Natural killer cell (primary cell): ENCODE results near the gene SPRED2. TPM values are rescaled to one million over a fixed set of nuclear protein-coding genes. Genes with fewer than 3 reads are reported as not detected.

Experiments used
- ATAC-seq, 3 donors: fragments of 150-1000 bp in 2 of 3; fragments of 200-7000 bp in 1 of 3; cut with Tn5 transposase; 1 replicate in 1 of 3; 2 replicates in 2 of 3; pipeline ENCODE4 v1.10.0; 2021; ENCODE audit warnings: mild to moderate bottlenecking in 2 of 3, moderate library complexity in 2 of 3
- DNase-seq, 2 donors: peaks; one replicate each; pipeline versions ENCODE4 v3.0.0 to v3.0.0-alpha.2; 2013 to 2021; ENCODE audit warnings: mixed read lengths in 1 of 2
- H3K27ac ChIP-seq: one replicate; pipeline ENCODE4 v1.5.1; 2013; ENCODE audit warnings: mild to moderate bottlenecking, low read length
- H3K27me3 ChIP-seq: one replicate; pipeline ENCODE4 v1.6.1; 2013; ENCODE audit warnings: low read length; ENCODE audit not compliant: control insufficient read depth, insufficient read depth
- H3K36me3 ChIP-seq: one replicate; pipeline ENCODE4 v1.6.1; 2013; ENCODE audit warnings: low read length; ENCODE audit not compliant: control insufficient read depth, insufficient read depth
- H3K4me1 ChIP-seq: one replicate; pipeline ENCODE4 v1.6.1; 2013; ENCODE audit warnings: low read length; ENCODE audit not compliant: control insufficient read depth, insufficient read depth
- H3K4me3 ChIP-seq: one replicate; pipeline ENCODE4 v1.5.1; 2013; ENCODE audit warnings: low read length
- H3K9me3 ChIP-seq: one replicate; pipeline ENCODE4 v1.6.1; 2013; ENCODE audit warnings: low read length; ENCODE audit not compliant: control insufficient read depth, insufficient read depth
- H3K27ac Mint-ChIP-seq, 2 donors: one replicate each; pipeline ENCODE4 v1.8.0; 2022; ENCODE audit warnings: mild to moderate bottlenecking in 2 of 2, mixed read lengths in 2 of 2, moderate library complexity in 1 of 2
- H3K27me3 Mint-ChIP-seq, 2 donors: one replicate each; pipeline ENCODE4 v1.8.0; 2022; ENCODE audit warnings: low read depth in 2 of 2, mixed read lengths in 2 of 2
- H3K36me3 Mint-ChIP-seq: one replicate; pipeline ENCODE4 v1.8.0; 2022; ENCODE audit warnings: mixed read lengths
- H3K4me1 Mint-ChIP-seq, 2 donors: one replicate each; pipeline ENCODE4 v1.8.0; 2022; ENCODE audit warnings: mixed read lengths in 2 of 2
- H3K4me3 Mint-ChIP-seq: one replicate; pipeline ENCODE4 v1.8.0; 2022; ENCODE audit warnings: mild to moderate bottlenecking, moderate library complexity, mixed read lengths
- H3K9me3 Mint-ChIP-seq, 2 donors: one replicate each; pipeline ENCODE4 v1.8.0; 2022; ENCODE audit warnings: mixed read lengths in 2 of 2
- CTCF ChIP-seq: fragments of 200-600 bp; IDR thresholded peaks from one replicate; pipeline ENCODE4 v1.8.0; 2022; ENCODE audit warnings: antibody characterized with exemption
- WGBS: methylation state at CpG from one replicate; pipeline ENCODE4 v1.1.7; 2013; ENCODE audit warnings: missing lambda C conversion rate; ENCODE audit not compliant: insufficient coverage; 5-methylcytosine and 5-hydroxymethylcytosine counted together
- intact Hi-C: fragments of 100-400 bp; cut with micrococcal nuclease; formaldehyde crosslinking; loops from one replicate; pipeline ENCODE4 v1.14.2; 2022
- total RNA-seq, 4 donors: library from RNA; stranded (reverse); fragments of 120-200 nt in 1 of 4; gene quantifications; one replicate each; pipeline versions ENCODE4 v1.2.3 to v1.2.4, GENCODE V29; 2013 to 2022

SPRED2 gene
- total RNA-seq, 3 donors from 2014 or later (not counting 1 experiment from before 2014, with no cell fraction given), result 3.8 to 8.6 (median 8.3) TPM

GRCh38 chr2:65351234-65351947 lies 81.0 kb downstream of the SPRED2 start:
- Histone ChIP-seq H3K36me3 (no peaks in the 10 kb centered on the region), H3K27ac (no peak overlapping the region), H3K27me3 (no peaks in the 10 kb centered on the region), H3K4me3 (no peak overlapping the region), H3K4me1 (peaks cover 10% of the 10 kb centered on the region), H3K9me3 (no peaks in the 10 kb centered on the region)
- peak; percentile 44 to 73 (median 49) for ATAC-seq
- Mint-ChIP-seq H3K36me3 (no peaks in the 10 kb centered on the region), H3K27me3 (peaks cover 0 to 13% of the 10 kb centered on the region in 2 donors), H3K4me3 (peak overlapping the region; percentile 60), H3K27ac (peak overlapping the region; percentile 16 to 64), H3K4me1 (peaks cover 15 to 45% of the 10 kb centered on the region in 2 donors), H3K9me3 (no peaks in the 10 kb centered on the region)
- DNase-seq, result no peak
- TF ChIP-seq CTCF, result no peak
- WGBS, result 66% methylated on average over 6 of the region's 10 CpGs
- intact Hi-C loops, result loop anchor here (5.0 kb wide), 1 partner anchor 49 kb away; no protein-coding TSS in a partner anchor

GRCh38 chr2:65350651-65351056 lies 81.7 kb downstream of the SPRED2 start:
- H3K27ac Mint-ChIP-seq, result peak overlapping the region in 1 of 2 donors; percentile 64
- Histone ChIP-seq H3K36me3 (no peaks in the 10 kb centered on the region), H3K9me3 (no peaks in the 10 kb centered on the region), H3K27me3 (no peaks in the 10 kb centered on the region), H3K27ac (no peak overlapping the region), H3K4me1 (peaks cover 10% of the 10 kb centered on the region), H3K4me3 (no peak overlapping the region)
- intact Hi-C loops, result loop anchor here (5.0 kb wide), 1 partner anchor 48 kb away; no protein-coding TSS in a partner anchor
- H3K4me1 Mint-ChIP-seq, result peaks cover 15 to 45% of the 10 kb centered on the region in 2 donors
- no peak for TF ChIP-seq CTCF
- DNase-seq, result peak in 1 of 2 donors; percentile 19
- no peak for ATAC-seq
- H3K9me3 Mint-ChIP-seq, result no peaks in the 10 kb centered on the region
- no peaks in the 10 kb centered on the region for H3K36me3 Mint-ChIP-seq
- WGBS, result 77% methylated on average over 6 of the region's 6 CpGs
- peaks cover 0 to 13% of the 10 kb centered on the region in 2 donors for H3K27me3 Mint-ChIP-seq
- H3K4me3 Mint-ChIP-seq, result no peak overlapping the region

GRCh38 chr2:65349863-65350262 lies 82.5 kb downstream of the SPRED2 start:
- no peaks in the 10 kb centered on the region for H3K36me3 ChIP-seq
- DNase-seq (no peak), ATAC-seq (no peak)
- 87% methylated on average over 4 of the region's 4 CpGs for WGBS
- Mint-ChIP-seq H3K27ac (no peak overlapping the region), H3K36me3 (no peaks in the 10 kb centered on the region), H3K4me1 (peaks cover 15 to 45% of the 10 kb centered on the region in 2 donors), H3K9me3 (no peaks in the 10 kb centered on the region), H3K4me3 (no peak overlapping the region), H3K27me3 (peaks cover 0 to 13% of the 10 kb centered on the region in 2 donors)
- TF ChIP-seq CTCF, result no peak
- intact Hi-C loops, result loop anchor here (5.0 kb wide), 1 partner anchor 48 kb away; no protein-coding TSS in a partner anchor
- H3K27me3 ChIP-seq, result no peaks in the 10 kb centered on the region
- peaks cover 10% of the 10 kb centered on the region for H3K4me1 ChIP-seq
- H3K27ac ChIP-seq, result no peak overlapping the region
- no peak overlapping the region for H3K4me3 ChIP-seq
- no peaks in the 10 kb centered on the region for H3K9me3 ChIP-seq
